GM23338 (cell line): ENCODE data around the gene KCNE5. TPM values are rescaled to one million over a fixed set of nuclear protein-coding genes. Genes with fewer than 3 reads are reported as not detected.
"Not testable (repeated sequence)": the region's sequence is repeated elsewhere in the genome, so short reads cannot be mapped to it uniquely, and the experiment has no call there.

Experiments
- ATAC-seq: fragments of 200-7000 bp; cut with Tn5 transposase; 3 replicates; pipeline ENCODE4 v1.9.1; 2020
- DNase-seq: peaks from one replicate; pipeline ENCODE4 v3.0.0-alpha.2; 2015; ENCODE audit warnings: low spot score
- H2AFZ ChIP-seq: fragments of 200-600 bp; sonication (generic); 2 replicates; pipeline ENCODE4 v1.8.0; 2016; ENCODE audit warnings: antibody characterized with exemption, mild to moderate bottlenecking, moderate library complexity
- H3F3A ChIP-seq: fragments of 200-600 bp; sonication (generic); replicated peaks from 2 replicates; pipeline ENCODE4 v1.8.0; 2017; ENCODE audit warnings: antibody characterized with exemption, mixed run types, low read depth
- H3K27ac ChIP-seq: fragments of 200-600 bp; sonication (generic); 2 replicates; pipeline ENCODE4 v1.6.1; 2016; ENCODE audit warnings: low read depth
- H3K27me3 ChIP-seq: fragments of 200-600 bp; sonication (generic); 2 replicates; pipeline ENCODE4 v1.8.0; 2016; ENCODE audit warnings: mild to moderate bottlenecking, mixed run types, moderate library complexity; ENCODE audit not compliant: insufficient read depth
- H3K36me3 ChIP-seq: fragments of 200-600 bp; sonication (generic); 2 replicates; pipeline ENCODE4 v1.8.0; 2016; ENCODE audit warnings: mild to moderate bottlenecking; ENCODE audit not compliant: insufficient read depth
- H3K4me1 ChIP-seq: fragments of 200-600 bp; sonication (generic); 2 replicates; pipeline ENCODE4 v1.8.0; 2016; ENCODE audit warnings: mild to moderate bottlenecking, moderate library complexity; ENCODE audit not compliant: insufficient read depth
- H3K4me2 ChIP-seq: fragments of 200-600 bp; sonication (generic); 2 replicates; pipeline ENCODE4 v1.7.1; 2017; ENCODE audit warnings: mixed run types
- H3K4me3 ChIP-seq: fragments of 200-600 bp; sonication (generic); 2 replicates; pipeline ENCODE4 v1.6.1; 2016; ENCODE audit warnings: mixed run types
- H3K79me2 ChIP-seq: fragments of 200-600 bp; sonication (generic); replicated peaks from 2 replicates; pipeline ENCODE4 v1.8.0; 2017; ENCODE audit warnings: mild to moderate bottlenecking; ENCODE audit not compliant: insufficient read depth
- H3K9me2 ChIP-seq: fragments of 200-600 bp; sonication (generic); 2 replicates; pipeline ENCODE4 v1.8.0; 2017; ENCODE audit not compliant: insufficient read depth
- H4K20me1 ChIP-seq: fragments of 200-600 bp; sonication (generic); replicated peaks from 2 replicates; pipeline ENCODE4 v1.8.0; 2017; ENCODE audit warnings: mild to moderate bottlenecking; ENCODE audit not compliant: insufficient read depth
- H3K27ac Mint-ChIP-seq: 2 replicates; pipeline ENCODE4 v1.8.0; 2020; ENCODE audit warnings: inconsistent platforms, mild to moderate bottlenecking, moderate library complexity, mixed read lengths
- H3K27me3 Mint-ChIP-seq: 3 replicates; pipeline ENCODE4 v1.8.0; 2022; ENCODE audit warnings: low read depth, mild to moderate bottlenecking, moderate library complexity, mixed read lengths, inconsistent platforms; ENCODE audit not compliant: insufficient read depth, poor library complexity
- H3K36me3 Mint-ChIP-seq: 3 replicates; pipeline ENCODE4 v1.8.0; 2021; ENCODE audit warnings: low read depth, mild to moderate bottlenecking, inconsistent platforms, moderate library complexity, mixed read lengths
- H3K4me1 Mint-ChIP-seq: 3 replicates; pipeline ENCODE4 v1.8.0; 2020; ENCODE audit warnings: mild to moderate bottlenecking, inconsistent platforms, mixed read lengths
- H3K4me3 Mint-ChIP-seq: 3 replicates; pipeline ENCODE4 v1.8.0; 2021; ENCODE audit warnings: moderate library complexity, mild to moderate bottlenecking, inconsistent platforms, mixed read lengths
- H3K9me3 Mint-ChIP-seq: 3 replicates; pipeline ENCODE4 v1.8.0; 2020; ENCODE audit warnings: moderate library complexity, mild to moderate bottlenecking, inconsistent platforms, mixed read lengths
- NANOG ChIP-seq: IDR thresholded peaks from 2 replicates; pipeline ENCODE4 v1.6.1; 2016; ENCODE audit warnings: antibody characterized with exemption, borderline replicate concordance
- STAT1 ChIP-seq: IDR thresholded peaks from one replicate; pipeline ENCODE4 v1.6.1; 2016; ENCODE audit warnings: antibody characterized with exemption; ENCODE audit not compliant: unreplicated experiment
- polyA plus RNA-seq: library from polyadenylated mRNA; unstranded; fragments of >200 nt; fragmentation: Nextera tagmentation; extraction: Ambion mirVana; gene quantifications from 2 replicates; pipeline ENCODE4 v1.2.1, GENCODE V29; 2016
- total RNA-seq: library from RNA; depleted of rRNA; stranded (reverse); fragments of >200 nt; shearing (Covaris generic); gene quantifications from 2 replicates; pipeline ENCODE4 v1.2.3, GENCODE V29; 2014
- TF ChIP-seq, protein P1 (sequence below): fragments of 250-450 bp; sonication (Bioruptor Pico); IDR thresholded peaks from 2 replicates; pipeline ENCODE4 v1.5.0; 2020; ENCODE audit warnings: mild to moderate bottlenecking, moderate library complexity

KCNE5 gene
- total and polyA plus RNA-seq, 2 experiments from 2014 or later: 4.1 to 5.1 TPM

DNA sequence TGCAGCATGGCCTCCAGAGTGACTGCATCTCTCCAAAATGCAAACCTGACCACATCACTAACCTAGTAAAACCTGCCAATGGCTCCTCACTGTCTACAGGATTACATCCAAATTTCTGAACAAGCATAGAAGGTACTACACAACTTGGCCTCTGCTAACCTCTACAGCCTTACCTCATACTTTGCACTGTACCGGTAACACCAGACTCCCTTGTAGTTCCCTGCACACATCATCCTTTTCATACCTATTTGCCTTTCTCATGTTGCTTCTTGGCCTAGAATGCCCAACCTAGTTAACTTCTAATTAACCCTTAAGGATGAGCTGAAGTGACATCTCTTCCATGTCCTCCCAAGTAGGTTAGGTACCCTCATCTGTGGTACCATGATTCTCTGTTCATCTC is 33.4 kb upstream of the KCNE5 start:
- Mint-ChIP-seq H3K9me3 (peaks cover 4% of the 10 kb centered on the region), H3K4me1 (no peaks in the 10 kb centered on the region; the same call in 2 of the 3 replicates), H3K27ac (no peak overlapping the region), H3K36me3 (peaks cover 28% of the 10 kb centered on the region), H3K27me3 (no peaks in the 10 kb centered on the region), H3K4me3 (no peak overlapping the region)
- H3K36me3 ChIP-seq: 0 out of 2 replicates have a peak, but pooled peaks cover 4% of the 10 kb centered on the region
- no peak overlapping the region for H3K4me3 ChIP-seq
- H3K27me3 ChIP-seq: no peaks in the 10 kb centered on the region
- H3K4me2 ChIP-seq: no peak overlapping the region
- H3K27ac ChIP-seq: no peak overlapping the region
- DNase-seq (no peak), ATAC-seq (no peak)
- H3K79me2 ChIP-seq: no peaks in the 10 kb centered on the region
- H2AFZ ChIP-seq: no peak overlapping the region
- no peaks in the 10 kb centered on the region for H3F3A ChIP-seq
- TF ChIP-seq STAT1: no peak
- TF ChIP-seq, protein P1, sequence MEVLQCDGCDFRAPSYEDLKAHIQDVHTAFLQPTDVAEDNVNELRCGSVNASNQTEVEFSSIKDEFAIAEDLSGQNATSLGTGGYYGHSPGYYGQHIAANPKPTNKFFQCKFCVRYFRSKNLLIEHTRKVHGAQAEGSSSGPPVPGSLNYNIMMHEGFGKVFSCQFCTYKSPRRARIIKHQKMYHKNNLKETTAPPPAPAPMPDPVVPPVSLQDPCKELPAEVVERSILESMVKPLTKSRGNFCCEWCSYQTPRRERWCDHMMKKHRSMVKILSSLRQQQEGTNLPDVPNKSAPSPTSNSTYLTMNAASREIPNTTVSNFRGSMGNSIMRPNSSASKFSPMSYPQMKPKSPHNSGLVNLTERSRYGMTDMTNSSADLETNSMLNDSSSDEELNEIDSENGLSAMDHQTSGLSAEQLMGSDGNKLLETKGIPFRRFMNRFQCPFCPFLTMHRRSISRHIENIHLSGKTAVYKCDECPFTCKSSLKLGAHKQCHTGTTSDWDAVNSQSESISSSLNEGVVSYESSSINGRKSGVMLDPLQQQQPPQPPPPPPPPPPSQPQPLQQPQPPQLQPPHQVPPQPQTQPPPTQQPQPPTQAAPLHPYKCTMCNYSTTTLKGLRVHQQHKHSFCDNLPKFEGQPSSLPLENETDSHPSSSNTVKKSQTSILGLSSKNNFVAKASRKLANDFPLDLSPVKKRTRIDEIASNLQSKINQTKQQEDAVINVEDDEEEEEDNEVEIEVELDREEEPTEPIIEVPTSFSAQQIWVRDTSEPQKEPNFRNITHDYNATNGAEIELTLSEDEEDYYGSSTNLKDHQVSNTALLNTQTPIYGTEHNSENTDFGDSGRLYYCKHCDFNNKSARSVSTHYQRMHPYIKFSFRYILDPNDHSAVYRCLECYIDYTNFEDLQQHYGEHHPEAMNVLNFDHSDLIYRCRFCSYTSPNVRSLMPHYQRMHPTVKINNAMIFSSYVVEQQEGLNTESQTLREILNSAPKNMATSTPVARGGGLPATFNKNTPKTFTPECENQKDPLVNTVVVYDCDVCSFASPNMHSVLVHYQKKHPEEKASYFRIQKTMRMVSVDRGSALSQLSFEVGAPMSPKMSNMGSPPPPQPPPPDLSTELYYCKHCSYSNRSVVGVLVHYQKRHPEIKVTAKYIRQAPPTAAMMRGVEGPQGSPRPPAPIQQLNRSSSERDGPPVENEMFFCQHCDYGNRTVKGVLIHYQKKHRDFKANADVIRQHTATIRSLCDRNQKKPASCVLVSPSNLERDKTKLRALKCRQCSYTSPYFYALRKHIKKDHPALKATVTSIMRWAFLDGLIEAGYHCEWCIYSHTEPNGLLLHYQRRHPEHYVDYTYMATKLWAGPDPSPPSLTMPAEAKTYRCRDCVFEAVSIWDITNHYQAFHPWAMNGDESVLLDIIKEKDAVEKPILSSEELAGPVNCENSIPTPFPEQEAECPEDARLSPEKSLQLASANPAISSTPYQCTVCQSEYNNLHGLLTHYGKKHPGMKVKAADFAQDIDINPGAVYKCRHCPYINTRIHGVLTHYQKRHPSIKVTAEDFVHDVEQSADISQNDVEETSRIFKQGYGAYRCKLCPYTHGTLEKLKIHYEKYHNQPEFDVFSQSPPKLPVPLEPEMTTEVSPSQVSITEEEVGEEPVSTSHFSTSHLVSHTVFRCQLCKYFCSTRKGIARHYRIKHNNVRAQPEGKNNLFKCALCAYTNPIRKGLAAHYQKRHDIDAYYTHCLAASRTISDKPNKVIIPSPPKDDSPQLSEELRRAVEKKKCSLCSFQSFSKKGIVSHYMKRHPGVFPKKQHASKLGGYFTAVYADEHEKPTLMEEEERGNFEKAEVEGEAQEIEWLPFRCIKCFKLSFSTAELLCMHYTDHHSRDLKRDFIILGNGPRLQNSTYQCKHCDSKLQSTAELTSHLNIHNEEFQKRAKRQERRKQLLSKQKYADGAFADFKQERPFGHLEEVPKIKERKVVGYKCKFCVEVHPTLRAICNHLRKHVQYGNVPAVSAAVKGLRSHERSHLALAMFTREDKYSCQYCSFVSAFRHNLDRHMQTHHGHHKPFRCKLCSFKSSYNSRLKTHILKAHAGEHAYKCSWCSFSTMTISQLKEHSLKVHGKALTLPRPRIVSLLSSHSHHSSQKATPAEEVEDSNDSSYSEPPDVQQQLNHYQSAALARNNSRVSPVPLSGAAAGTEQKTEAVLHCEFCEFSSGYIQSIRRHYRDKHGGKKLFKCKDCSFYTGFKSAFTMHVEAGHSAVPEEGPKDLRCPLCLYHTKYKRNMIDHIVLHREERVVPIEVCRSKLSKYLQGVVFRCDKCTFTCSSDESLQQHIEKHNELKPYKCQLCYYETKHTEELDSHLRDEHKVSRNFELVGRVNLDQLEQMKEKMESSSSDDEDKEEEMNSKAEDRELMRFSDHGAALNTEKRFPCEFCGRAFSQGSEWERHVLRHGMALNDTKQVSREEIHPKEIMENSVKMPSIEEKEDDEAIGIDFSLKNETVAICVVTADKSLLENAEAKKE (CRISPR knock-in tag): no peak
- no peak for TF ChIP-seq NANOG
- H4K20me1 ChIP-seq: no peaks in the 10 kb centered on the region
- H3K9me2 ChIP-seq: no peaks in the 10 kb centered on the region
- no peaks in the 10 kb centered on the region for H3K4me1 ChIP-seq

DNA sequence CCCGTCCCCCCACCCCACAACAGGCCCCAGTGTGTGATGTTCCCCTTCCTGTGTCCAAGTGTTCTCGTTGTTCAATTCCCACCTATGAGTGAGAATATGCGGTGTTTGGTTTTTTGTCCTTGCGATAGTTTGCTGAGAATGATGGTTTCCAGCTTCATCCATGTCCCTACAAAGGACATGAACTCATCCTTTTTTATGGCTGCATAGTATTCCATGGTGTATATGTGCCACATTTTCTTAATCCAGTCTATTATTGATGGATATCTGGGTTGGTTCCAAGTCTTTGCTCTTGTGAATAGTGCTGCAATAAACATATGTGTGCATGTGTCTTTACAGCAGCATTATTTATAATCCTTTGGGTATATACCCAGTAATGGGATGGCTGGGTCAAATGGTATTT is 32.4 kb upstream of the KCNE5 start:
- H4K20me1 ChIP-seq, H3K4me1 ChIP-seq, H3F3A ChIP-seq, H3K4me3 ChIP-seq, H2AFZ ChIP-seq, H3K9me2 ChIP-seq, H3K27ac Mint-ChIP-seq, H3K4me3 Mint-ChIP-seq, DNase-seq, H3K36me3 ChIP-seq, ATAC-seq, H3K4me1 Mint-ChIP-seq, H3K79me2 ChIP-seq, H3K4me2 ChIP-seq, H3K27ac ChIP-seq, H3K27me3 Mint-ChIP-seq, H3K9me3 Mint-ChIP-seq, H3K27me3 ChIP-seq: not testable (repeated sequence)
- peaks cover 28% of the 10 kb centered on the region for H3K36me3 Mint-ChIP-seq
